NCI-H510A treated with DMSO at 0.1 percent for 48 hours (cell line): ENCODE measurements around the gene GBP3.
"Not testable (repeated sequence)": the region's sequence is repeated elsewhere in the genome, so short reads cannot be mapped to it uniquely, and the experiment has no call there.

Source experiments
- DNase-seq: peaks from one replicate; lab custom pipeline; 2025; lab: John Stamatoyannopoulos, UW

GBP3 gene, protein sequence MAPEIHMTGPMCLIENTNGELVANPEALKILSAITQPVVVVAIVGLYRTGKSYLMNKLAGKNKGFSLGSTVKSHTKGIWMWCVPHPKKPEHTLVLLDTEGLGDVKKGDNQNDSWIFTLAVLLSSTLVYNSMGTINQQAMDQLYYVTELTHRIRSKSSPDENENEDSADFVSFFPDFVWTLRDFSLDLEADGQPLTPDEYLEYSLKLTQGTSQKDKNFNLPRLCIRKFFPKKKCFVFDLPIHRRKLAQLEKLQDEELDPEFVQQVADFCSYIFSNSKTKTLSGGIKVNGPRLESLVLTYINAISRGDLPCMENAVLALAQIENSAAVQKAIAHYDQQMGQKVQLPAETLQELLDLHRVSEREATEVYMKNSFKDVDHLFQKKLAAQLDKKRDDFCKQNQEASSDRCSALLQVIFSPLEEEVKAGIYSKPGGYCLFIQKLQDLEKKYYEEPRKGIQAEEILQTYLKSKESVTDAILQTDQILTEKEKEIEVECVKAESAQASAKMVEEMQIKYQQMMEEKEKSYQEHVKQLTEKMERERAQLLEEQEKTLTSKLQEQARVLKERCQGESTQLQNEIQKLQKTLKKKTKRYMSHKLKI

GRCh38 chr1:89022167-89022959 lies at the start of gene GBP3:
GBP3 (minus strand) TSS chr1:89022866; CDS start chr1:89020721, 2,145 bp downstream.
- DNase-seq, result peak; percentile 91

DNA sequence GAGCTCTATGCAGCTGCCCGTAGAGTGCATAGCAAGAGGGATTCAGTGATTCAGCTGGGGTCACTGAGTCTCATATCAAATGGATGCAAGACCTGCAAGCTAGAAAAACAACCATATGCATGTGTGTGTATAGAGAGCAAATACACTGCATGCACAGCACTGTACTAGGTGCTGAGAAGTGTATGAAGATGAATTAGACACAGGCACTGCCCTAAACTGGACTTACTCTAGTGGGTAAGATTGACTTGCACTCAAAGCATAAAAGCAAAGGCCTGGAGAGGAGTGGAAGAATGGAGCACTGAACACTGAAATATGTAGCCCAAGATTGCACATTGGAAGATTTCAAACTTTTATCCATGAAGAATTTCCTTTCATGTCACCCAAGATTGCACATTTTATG lies 47.8 kb upstream of the GBP3 start:
- DNase-seq, result no peak

GRCh38 chr1:89069951-89070350 lies 47.3 kb upstream of the GBP3 start:
- DNase-seq, result no peak

- no peak for DNase-seq
Observed at GRCh38 chr1:89068291-89068690, 45.6 kb upstream of the GBP3 start.

DNA sequence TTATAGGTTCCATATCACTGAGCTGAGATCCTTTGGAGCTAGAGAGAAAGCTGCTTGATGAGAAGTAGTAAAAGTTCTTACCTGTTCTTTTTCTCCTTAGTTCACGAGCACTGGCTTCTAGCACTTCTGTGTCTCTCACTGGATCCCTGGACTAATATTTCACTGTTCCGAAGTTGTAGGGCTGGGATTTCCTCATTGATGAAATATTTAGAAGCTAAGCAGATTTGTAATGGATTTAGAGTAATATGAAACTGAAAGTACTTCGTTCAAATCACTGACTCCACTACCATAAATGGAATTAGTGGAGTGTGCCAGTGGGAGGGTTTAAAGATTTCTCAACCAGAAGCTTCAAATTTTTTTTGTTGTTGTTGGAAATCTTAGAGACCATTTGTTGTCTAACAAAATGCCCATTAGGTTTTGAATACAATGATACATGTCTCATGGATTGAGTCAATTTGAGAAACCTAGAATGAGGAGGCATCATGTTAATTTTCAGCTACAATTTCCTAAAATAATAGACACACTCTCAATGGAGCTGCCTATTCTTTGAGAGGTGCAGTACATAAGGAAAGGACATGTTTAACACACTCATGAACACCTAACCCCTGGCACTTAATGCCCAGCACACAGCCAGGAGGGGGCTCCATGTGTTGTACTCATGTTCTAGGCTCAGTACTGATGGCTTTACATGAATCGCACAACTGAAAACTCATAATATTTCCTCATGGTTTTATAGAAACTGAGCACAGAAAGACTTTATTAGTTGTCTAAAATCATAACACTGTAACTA lies 42.6 kb upstream of the GBP3 start, which contains the start of gene GBP1:
TSS of gene GBP1 (minus strand) at position 130 of the 790 bp plus-strand sequence. CDS start 1,974 bp downstream, outside the sequence.
- peak; percentile 75 for DNase-seq

DNA sequence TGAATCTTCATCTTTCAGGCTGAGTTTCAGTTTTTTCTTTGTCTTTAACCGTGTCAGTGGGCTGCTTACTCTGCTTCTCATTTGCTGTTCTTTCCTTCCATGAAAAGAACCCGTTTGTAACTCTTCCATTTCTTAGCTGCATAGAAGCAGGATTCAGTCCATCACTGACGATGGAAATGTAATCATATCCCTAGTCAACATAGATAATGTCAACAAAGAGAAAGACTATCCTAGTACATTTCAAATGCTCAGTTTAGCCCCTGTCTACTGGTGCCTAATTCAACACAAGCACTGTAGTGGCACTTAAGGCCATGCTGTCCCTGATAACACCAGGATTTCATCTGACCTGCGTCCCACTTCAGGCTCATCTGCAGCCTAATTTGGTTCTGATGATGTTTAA lies 42.0 kb upstream of the GBP3 start:
- DNase-seq, result peak; percentile 77

DNA sequence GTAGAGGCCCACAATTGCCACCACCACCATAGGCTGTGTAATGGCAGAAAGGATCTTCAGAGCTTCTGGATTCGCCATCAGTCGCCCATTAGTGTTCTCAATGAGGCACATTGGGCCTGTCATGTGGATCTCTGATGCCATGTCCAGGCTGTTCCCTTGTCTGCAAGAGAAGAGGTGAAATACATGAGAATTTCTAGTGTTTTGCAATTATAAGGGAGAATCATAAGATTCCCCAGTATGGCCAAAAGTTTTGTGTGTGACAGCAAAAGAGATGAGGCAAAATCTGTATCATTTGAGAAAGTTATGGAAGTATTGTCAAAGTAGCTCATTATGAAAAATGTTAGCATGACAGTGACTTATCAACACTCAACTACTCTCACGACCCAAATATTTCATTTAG lies 40.4 kb upstream of the GBP3 start:
- no peak for DNase-seq

DNA sequence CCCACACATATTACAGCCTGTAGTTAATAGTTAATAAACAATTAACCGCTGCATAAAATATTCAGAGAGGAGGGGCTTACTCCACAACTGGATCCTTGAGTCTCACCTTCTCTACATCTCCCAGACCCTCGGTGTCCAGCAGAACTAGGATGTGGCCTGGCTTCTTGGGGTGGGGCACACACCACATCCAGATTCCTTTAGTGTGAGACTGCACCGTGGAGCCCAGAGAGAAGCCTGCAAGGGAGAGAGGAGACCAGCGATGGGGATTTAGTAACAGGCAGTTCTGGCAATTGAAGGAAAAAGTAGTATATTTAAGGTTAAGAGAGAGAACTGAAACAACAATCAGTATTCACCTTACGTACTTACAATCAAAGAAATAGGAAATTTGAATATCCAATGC lies 37.4 kb upstream of the GBP3 start:
- DNase-seq, result no peak

GRCh38 chr1:89051955-89052312 lies 29.3 kb upstream of the GBP3 start:
- no peak for DNase-seq

- DNase-seq, result no peak
Observed at GRCh38 chr1:89051300-89051954, 28.8 kb upstream of the GBP3 start.

- no peak for DNase-seq
Observed at GRCh38 chr1:89050649-89051033, 28.0 kb upstream of the GBP3 start.

GRCh38 chr1:89049901-89050648 lies 27.4 kb upstream of the GBP3 start:
- not testable (repeated sequence) for DNase-seq

- DNase-seq, result not testable (repeated sequence)
Observed at GRCh38 chr1:89049187-89049586, 26.5 kb upstream of the GBP3 start.

GRCh38 chr1:89047734-89048133 lies 25.1 kb upstream of the GBP3 start:
- no peak for DNase-seq

DNA sequence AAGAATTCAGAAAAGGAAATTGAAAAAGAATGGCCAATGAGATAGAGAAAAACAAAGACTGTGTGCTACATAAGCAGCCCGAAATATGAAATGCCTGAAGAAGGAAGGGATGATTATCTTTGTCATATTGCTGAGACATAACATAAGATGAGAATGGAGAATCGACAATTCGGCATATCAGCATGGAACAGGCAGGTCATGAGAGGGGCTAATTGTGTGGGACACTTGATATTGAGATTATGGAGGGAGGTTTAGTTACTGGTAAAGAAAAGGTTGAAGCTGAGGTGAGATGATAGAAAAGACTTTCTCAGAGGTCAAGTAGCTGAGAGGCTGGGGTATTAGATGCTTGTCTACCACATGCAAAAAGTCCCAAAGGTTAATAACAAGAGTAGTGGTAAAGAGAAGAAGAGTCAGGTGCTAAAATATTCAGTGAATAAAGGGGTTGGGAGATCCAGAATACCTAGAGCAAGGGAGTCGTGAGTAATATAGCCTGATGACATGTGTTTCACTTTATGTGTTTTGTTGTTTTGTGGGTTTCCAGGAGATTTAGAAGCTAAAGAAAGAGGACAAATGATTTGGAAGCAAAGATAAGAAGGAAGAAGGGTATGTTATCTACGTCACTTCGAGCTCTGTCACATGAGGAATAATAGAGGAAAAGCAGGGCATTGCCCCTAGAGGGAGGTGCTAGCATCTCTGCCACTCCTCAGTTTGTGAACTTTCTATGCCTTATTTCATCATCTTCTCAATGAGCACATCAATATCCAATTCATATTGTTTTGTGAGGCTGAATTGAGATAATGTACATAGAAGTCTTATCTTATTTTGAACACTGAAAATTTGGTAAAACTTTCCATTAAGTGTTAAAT lies 23.9 kb upstream of the GBP3 start:
- not testable (repeated sequence) for DNase-seq

GRCh38 chr1:89044970-89045721 lies 22.5 kb upstream of the GBP3 start:
- DNase-seq, result no peak

DNA sequence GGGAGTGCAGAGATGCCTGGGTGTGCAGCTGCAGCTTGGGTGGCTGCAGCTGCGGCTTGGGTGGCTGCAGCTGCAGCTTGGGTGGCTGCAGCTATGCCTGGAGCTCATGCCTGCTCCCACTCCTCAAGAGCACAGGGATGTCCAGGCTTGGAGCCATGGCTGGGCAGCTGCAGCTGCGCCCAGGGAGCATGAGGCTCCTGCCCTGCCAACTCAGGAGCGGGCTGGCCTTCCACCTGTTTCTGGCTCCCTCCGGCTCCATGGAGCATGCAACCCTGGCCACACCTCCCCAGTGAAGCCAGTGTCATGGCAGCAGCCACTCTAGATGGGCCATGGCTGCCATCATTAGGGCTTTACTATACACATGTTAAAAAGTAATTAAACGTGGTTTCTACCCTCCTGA lies 21.3 kb upstream of the GBP3 start:
- no peak for DNase-seq

DNA sequence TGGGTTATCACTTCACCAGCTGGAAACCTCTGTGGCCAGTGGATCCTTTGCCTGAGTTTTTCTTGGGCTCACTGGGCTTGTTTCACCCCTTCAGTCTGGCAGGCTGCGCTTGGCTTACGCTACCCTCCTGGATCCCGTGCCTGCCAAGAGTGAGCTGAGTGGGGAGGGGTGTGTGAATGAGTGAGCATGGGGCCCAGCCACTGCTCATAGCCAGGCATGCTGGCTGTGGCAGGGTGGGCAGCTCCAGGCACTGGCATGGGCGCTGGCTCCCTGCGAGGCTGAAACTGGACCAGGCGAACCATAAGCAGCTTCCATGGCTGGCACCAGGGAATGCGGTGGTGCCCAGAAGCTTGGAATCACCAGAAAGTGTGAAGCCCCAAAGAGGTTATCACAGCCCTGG lies 19.8 kb upstream of the GBP3 start:
- DNase-seq, result no peak

DNA sequence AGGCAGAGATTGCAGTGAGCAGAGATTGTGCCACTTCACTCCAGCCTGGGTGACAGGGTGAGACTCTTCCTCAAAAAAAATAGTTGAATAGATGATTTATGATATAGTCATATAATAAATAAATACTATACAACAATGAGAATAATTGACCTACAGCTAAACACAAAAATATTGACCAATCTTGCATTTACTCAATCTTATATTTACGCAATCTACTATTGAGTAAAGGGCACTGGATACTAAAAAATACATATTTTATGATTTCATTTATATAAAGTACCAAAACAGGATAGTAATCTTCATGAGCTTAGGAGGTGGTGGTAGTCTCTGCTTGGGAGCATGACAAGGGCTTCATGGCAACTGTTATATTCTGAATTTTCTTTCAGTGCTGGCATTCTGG lies 19.1 kb upstream of the GBP3 start:
- no peak for DNase-seq
